Purkinje cell (primary cell): ENCODE data around the gene TARS3. TPM values are rescaled to one million over a fixed set of nuclear protein-coding genes. Genes with fewer than 3 reads are reported as not detected.

Experiments
- polyA plus RNA-seq: library from polyadenylated mRNA; unstranded; fragments of >200 nt; fragmentation: Nextera tagmentation; gene quantifications from 2 replicates; pipeline ENCODE4 v1.2.1, GENCODE V29; 2014

The TARS3 gene
- polyA plus RNA-seq, result 11.1 and 13.1 TPM in 2 replicates

DNA sequence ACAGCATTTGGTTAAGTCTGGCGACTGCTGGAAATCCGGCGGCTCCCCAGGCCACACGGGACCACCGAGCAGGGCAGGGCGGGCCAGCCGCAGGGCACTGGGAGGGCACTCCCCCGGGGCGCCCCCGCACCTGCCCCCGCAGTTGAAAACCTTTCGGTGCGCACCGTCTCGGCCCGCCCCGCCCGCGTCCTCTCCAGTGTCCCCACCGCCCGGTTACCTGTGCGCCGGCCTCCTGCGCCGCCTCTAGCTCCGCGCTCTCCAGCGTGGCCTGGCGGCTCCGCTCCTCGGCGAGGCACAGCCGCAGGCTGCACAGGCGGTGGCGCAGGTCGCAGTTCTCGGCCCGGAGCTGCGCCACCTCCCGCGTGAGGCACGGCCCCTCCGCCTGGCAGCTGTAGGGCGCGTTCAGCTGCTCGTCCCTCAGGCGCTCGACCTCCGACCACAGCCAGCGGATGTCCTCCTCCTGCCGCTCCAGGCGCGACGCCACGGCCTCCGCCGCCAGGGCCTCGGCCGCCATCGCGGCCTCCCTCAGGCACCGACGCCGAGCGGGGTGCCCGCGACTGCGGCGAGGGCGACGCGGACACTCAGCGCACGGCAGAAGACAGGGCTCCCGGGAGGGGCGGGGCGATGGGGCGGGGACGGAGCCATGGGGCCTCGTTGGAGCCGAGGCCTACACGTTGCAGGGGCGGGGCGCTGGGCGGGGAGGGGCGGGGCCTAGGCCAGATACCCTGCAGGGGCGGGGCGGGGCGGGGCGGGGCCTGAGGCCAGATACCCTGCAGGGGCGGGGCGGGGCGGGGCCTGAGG, at the start of gene TARS3:
Gene TARS3 (minus strand): TSS at position 600 of the 801 bp plus-strand sequence. CDS start 86 bp downstream, at position 514.

GRCh38 chr15:101652098-101652785, 72.0 kb downstream of the TARS3 start, which contains the start of gene TM2D3:
TSS of gene TM2D3 (minus strand) at chr15:101652381. CDS start at chr15:101652361, 20 bp downstream.

Other genes starting within 250 kb of the TARS3 start
- gene PCSK6, start 234.8 kb downstream of the TARS3 start, polyA plus RNA-seq, result 13.5 and 20.1 TPM in 2 replicates
- gene TM2D3, start 72.1 kb downstream of the TARS3 start, polyA plus RNA-seq, result 266 and 268 TPM in 2 replicates
- gene OR4F6, start 79.0 kb upstream of the TARS3 start, polyA plus RNA-seq, result not detected in 2 replicates
- not detected in 2 replicates for gene OR4F15, start 87.7 kb upstream of the TARS3 start, polyA plus RNA-seq